Measurements from ENCODE around the gene AGL. TPM values are rescaled to one million over a fixed set of nuclear protein-coding genes. Genes with fewer than 3 reads are reported as not detected.

The AGL gene
- total and polyA plus RNA-seq, 12 donors, result 10.5 to 73.1 (median 54.6) TPM

DNA sequence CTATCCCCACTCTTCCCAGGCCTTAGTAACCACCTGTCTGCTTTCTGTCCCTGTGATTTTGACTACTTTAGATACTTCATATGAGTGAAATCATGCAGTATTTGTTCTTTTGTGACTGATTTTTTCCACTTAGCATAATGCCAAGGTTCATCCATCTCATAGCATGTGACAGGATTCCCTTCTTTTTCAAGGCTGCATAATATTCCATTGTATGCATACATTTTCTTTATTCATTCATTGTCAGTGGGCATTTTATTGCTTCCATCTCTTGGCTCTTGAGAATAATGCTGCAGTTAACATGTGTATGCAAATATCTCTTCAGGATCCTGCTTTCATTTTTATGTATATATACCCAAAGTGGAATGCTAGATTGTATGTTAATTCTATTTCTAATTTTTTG, 56.4 kb downstream of the AGL start:
- ATAC-seq (no peak), DNase-seq (no peak)
- Histone ChIP-seq H3K4me3 (no peak overlapping the region), H3K9me3 (peaks cover 0 to 15% (median 0%) of the 10 kb centered on the region in 11 donors), H3K27me3 (no peaks in the 10 kb centered on the region), H3K36me3 (peaks cover 0 to 71% (median 21%) of the 10 kb centered on the region in 9 donors), H3K27ac (no peak overlapping the region), H3K4me1 (no peaks in the 10 kb centered on the region)
- intact Hi-C loops (cut with DNase I), result loop anchor here in 1 of 10 donors (10.0 kb wide), 1 partner anchor 228 kb away; the partner anchor contains the start of genes SASS6 and TRMT13
- TF ChIP-seq, protein P1, sequence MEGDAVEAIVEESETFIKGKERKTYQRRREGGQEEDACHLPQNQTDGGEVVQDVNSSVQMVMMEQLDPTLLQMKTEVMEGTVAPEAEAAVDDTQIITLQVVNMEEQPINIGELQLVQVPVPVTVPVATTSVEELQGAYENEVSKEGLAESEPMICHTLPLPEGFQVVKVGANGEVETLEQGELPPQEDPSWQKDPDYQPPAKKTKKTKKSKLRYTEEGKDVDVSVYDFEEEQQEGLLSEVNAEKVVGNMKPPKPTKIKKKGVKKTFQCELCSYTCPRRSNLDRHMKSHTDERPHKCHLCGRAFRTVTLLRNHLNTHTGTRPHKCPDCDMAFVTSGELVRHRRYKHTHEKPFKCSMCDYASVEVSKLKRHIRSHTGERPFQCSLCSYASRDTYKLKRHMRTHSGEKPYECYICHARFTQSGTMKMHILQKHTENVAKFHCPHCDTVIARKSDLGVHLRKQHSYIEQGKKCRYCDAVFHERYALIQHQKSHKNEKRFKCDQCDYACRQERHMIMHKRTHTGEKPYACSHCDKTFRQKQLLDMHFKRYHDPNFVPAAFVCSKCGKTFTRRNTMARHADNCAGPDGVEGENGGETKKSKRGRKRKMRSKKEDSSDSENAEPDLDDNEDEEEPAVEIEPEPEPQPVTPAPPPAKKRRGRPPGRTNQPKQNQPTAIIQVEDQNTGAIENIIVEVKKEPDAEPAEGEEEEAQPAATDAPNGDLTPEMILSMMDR (IDR thresholded peaks at IDR 0.05), result no peak

- Histone ChIP-seq H3K9me3 (no peaks in the 10 kb centered on the region), H3K4me3 (peak overlapping the region in 2 of 10 donors; percentile 1), H3K4me1 (peaks cover 0 to 10% (median 0%) of the 10 kb centered on the region in 9 donors), H3K27me3 (no peaks in the 10 kb centered on the region), H3K27ac (peak overlapping the region in 3 of 10 donors; percentile 13 to 28 (median 17)), H3K36me3 (peaks cover 0 to 90% (median 20%) of the 10 kb centered on the region in 9 donors)
- TF ChIP-seq, protein P1 (IDR thresholded peaks at IDR 0.05), result no peak
- ATAC-seq (peak in 3 of 8 donors; percentile 54 to 92 (median 82)), DNase-seq (no peak)
- 44 to 62% methylated on average over 3 of the region's 3 CpGs for WGBS, 2 donors
- intact Hi-C loops (cut with DNase I), result no loop called here
Measured at GRCh38 chr1:99917214-99917613, 67.1 kb downstream of the AGL start.

DNA sequence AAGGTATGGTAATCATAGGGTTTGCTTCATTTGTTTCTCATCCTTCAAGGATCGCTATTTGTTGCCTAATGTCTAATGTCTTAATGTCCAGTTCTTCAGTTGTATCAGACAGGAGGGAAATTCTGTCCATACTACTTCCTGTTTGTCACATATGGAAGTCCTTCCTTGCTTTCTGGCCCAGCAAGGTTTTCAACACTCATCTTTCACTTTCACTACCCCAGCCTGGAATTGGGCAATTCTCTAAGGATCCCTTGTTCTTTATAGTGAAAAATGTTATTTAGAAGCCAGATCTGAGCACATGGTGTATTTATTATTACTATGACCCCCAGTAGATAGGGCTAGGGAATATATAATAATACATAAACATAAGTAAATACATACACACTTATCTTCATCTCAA, 69.1 kb downstream of the AGL start:
- intact Hi-C loops (cut with DNase I), result no loop called here
- no peaks in the 10 kb centered on the region for H3K9me3 ChIP-seq
- peak overlapping the region in 1 of 10 donors; percentile 59 for H3K27ac ChIP-seq
- H3K4me1 ChIP-seq, result peaks cover 0 to 10% (median 0%) of the 10 kb centered on the region in 9 donors
- TF ChIP-seq, protein P1 (IDR thresholded peaks at IDR 0.05), result no peak
- no peak for DNase-seq
- no peaks in the 10 kb centered on the region for H3K27me3 ChIP-seq
- H3K4me3 ChIP-seq, result no peak overlapping the region
- peaks cover 0 to 88% (median 3%) of the 10 kb centered on the region in 9 donors for H3K36me3 ChIP-seq
- peak in 2 of 8 donors; percentile 28 to 39 for ATAC-seq
- WGBS, 2 donors, result 73 to 78% methylated on average over 1 of the region's 1 CpG

DNA sequence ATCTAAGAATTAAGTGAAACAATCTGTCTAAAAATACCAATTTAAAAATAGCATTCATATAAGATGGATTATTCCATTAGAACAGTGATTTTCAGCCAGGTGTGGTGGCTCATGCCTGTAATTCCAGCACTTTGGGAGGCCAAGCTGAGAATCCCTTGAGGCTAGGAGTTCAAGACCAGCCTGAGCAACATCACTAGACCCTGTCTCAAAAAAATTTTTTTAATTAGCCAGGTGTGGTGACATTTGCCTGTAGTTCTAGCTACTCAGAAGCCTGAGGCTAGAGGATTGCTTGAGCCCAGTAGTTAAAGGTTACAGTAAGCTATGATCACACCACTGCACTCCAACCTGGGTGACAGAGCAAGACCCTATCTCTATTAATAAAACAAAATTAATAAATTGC, 84.6 kb downstream of the AGL start:
- DNase-seq, result no peak
- Histone ChIP-seq H3K4me3 (no peak overlapping the region), H3K27me3 (peaks cover 0 to 3% (median 0%) of the 10 kb centered on the region in 7 donors), H3K36me3 (no peaks in the 10 kb centered on the region), H3K4me1 (no peaks in the 10 kb centered on the region), H3K9me3 (no peaks in the 10 kb centered on the region), H3K27ac (no peak overlapping the region)
- TF ChIP-seq, protein P1 (IDR thresholded peaks at IDR 0.05), result no peak
- ATAC-seq, result no peak
- intact Hi-C loops (cut with DNase I), result loop anchor here in 1 of 10 donors (5.0 kb wide), 1 partner anchor 42 kb away; no protein-coding TSS in a partner anchor
